ENCODE data around the gene RPTOR.

The RPTOR gene

DNA sequence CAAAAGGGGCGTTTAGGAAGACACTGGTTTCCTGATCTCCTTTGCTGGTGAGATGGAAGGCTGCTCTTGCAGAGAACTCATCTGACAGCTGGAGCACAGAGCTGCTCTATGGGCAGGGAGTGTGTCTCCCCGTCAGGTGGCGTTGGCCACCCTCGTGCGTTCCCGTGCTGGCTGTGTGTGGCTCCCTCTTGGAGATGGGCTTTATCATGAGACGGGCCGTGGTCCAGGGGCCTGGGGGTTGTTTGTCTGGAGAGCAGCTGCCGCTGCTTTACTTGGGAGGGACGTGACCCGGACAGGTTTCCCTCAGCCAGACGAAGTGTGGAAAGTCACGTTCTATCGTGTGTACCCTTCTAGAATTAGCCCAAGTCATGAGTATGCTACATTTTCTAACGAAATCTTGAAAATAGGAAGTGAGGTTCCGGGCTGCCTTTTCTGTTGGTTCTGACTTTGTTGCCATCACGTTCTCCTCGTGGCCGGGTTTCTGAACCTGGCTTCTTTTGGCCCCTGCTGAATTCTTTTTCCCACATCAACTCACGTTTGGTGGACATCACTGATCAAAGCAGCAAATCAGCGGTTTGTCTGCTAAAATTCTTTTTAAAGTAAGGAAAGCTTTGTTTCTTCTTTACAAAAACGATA, 341.4 kb downstream of the RPTOR start:
- Histone ChIP-seq H3K27ac (ENCODE audit: low read depth, low read length) (no peak overlapping the region), H3K4me1 (ENCODE audit: control insufficient read depth, insufficient read depth, low read length) (no peaks in the 10 kb centered on the region), H3K4me3 (ENCODE audit: low read length) (no peak overlapping the region), H3K27me3 (ENCODE audit: control insufficient read depth, insufficient read depth, low read length) (no peaks in the 10 kb centered on the region), H3K9ac (ENCODE audit: low read length) (no peak overlapping the region), H3K36me3 (ENCODE audit: control insufficient read depth, insufficient read depth, low read length) (peaks cover 12% of the 10 kb centered on the region)

DNA sequence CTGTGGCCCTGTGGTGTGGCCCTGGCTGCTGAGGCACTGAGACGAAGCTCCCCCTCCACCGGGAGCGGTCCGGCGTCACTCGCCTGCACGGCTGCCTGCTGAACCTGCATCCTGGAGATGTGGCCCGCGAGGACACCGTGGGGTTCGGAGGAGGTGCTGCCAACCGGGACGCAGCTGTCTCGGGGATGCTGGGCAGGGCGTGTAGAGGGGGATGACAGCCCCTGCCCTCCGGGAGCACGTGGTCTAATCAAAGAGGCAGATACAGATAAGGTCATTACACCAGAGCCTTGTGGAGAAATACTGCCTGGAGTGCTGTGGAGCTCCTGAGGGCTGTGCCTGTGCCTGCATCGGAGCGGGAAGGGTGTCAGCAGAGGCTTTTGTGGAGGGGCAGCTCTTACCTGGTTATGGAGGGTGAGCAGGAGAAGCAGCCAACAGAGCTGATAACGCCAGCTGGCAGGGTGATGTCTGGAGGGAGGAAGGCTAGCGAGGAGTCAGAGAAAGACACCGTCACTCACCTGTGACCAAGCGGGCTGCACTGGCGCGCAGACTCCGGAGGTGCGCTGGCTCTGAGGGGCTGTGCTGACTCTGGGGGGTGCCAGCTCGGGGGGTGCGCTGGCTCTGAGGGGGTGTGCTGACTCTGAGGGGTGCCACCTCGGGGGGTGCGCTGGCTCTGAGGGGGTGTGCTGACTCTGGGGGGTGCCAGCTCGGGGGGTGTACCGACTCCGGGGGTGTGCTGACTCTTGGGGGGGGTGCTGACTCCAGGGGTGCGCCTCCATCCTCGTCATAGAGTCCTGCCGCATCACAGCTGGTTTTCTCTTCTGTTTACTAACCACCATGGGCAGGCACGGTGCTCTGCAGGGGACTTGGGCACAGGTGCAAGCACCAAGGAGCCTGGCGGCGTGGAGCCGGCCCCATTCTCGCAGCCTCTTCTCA, 342.3 kb downstream of the RPTOR start:
- H3K4me3 ChIP-seq (ENCODE audit: low read length) = no peak overlapping the region
- H3K36me3 ChIP-seq (ENCODE audit: control insufficient read depth, insufficient read depth, low read length) = peaks cover 12% of the 10 kb centered on the region
- no peaks in the 10 kb centered on the region for H3K27me3 ChIP-seq (ENCODE audit: control insufficient read depth, insufficient read depth, low read length)
- peaks cover 8% of the 10 kb centered on the region for H3K4me1 ChIP-seq (ENCODE audit: control insufficient read depth, insufficient read depth, low read length)
- H3K27ac ChIP-seq (ENCODE audit: low read depth, low read length) = no peak overlapping the region
- no peak overlapping the region for H3K9ac ChIP-seq (ENCODE audit: low read length)

DNA sequence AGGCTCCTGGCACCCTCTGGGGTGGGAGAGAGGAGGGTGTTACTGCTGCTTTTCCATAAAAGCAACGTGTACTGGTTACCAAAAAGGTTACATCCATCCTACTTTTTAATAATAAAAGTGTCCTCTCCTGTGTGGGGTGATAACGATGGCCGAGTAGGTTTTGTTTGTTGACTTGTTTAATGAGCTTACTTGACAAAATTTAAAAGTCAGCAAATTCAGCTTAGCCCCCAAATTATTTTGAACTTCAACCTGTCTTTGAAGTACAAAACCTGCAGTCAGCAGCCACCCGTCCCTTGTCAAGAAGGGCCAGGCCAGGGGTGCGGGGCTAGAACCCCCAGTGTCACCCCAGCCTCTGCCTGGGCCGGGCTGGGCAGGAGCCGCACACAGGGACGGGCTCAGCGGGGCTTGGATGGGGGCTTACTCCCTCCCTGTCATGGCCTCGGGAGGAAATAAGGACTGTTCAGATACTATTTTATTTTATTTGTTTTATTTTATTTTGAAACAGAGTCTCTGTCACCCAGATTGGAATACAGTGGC, 343.1 kb downstream of the RPTOR start:
- Histone ChIP-seq H3K36me3 (ENCODE audit: control insufficient read depth, insufficient read depth, low read length) (peaks cover 12% of the 10 kb centered on the region), H3K4me1 (ENCODE audit: control insufficient read depth, insufficient read depth, low read length) (peaks cover 14% of the 10 kb centered on the region), H3K27ac (ENCODE audit: low read depth, low read length) (no peak overlapping the region), H3K9ac (ENCODE audit: low read length) (no peak overlapping the region), H3K27me3 (ENCODE audit: control insufficient read depth, insufficient read depth, low read length) (no peaks in the 10 kb centered on the region), H3K4me3 (ENCODE audit: low read length) (no peak overlapping the region)

DNA sequence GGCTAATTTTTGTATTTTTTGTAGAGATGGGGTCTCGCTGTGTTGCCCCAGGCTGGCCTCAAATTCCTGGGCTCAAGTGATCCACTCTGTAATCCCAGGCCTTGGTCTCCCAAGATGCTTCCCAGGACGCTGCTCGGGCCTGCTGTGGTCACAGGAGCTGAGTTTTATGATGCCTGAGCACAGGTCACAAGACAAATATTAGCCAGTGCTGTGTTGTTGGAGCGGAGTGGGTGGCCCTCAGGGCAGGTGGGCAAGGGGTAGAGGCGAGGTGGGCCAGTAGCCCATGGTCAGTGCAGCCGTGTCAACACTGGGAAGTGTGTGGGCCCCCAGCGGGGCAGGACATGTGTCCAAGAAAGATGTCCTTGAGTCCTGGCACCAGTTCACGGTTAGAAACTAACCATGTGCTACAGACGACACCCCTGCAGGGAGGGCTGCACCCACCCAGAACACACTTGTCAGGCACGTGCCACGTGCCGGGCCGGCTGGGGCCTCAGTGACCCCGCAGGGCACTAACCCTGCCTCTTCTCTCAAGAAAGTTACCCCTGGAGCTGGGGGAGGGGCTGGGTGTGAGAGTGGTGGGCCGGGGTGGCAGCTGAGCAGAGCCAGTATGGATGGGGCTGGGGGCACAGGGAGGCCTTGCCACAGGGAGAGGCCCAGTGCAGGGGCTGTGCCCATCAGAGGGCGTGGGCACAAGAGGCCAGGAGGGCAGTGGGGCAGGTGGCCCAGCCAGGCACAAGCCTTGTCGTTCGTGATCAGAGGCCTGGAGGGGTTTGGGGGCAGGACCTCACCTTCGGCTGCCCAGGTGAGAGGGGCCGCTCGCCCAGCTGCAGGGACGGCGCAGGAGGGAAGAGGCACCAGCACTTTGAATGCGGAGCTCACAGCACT, 343.9 kb downstream of the RPTOR start:
- Histone ChIP-seq H3K27ac (ENCODE audit: low read depth, low read length) (no peak overlapping the region), H3K9ac (ENCODE audit: low read length) (no peak overlapping the region), H3K36me3 (ENCODE audit: control insufficient read depth, insufficient read depth, low read length) (peaks cover 9% of the 10 kb centered on the region), H3K4me3 (ENCODE audit: low read length) (no peak overlapping the region), H3K27me3 (ENCODE audit: control insufficient read depth, insufficient read depth, low read length) (no peaks in the 10 kb centered on the region), H3K4me1 (ENCODE audit: control insufficient read depth, insufficient read depth, low read length) (peaks cover 18% of the 10 kb centered on the region)

DNA sequence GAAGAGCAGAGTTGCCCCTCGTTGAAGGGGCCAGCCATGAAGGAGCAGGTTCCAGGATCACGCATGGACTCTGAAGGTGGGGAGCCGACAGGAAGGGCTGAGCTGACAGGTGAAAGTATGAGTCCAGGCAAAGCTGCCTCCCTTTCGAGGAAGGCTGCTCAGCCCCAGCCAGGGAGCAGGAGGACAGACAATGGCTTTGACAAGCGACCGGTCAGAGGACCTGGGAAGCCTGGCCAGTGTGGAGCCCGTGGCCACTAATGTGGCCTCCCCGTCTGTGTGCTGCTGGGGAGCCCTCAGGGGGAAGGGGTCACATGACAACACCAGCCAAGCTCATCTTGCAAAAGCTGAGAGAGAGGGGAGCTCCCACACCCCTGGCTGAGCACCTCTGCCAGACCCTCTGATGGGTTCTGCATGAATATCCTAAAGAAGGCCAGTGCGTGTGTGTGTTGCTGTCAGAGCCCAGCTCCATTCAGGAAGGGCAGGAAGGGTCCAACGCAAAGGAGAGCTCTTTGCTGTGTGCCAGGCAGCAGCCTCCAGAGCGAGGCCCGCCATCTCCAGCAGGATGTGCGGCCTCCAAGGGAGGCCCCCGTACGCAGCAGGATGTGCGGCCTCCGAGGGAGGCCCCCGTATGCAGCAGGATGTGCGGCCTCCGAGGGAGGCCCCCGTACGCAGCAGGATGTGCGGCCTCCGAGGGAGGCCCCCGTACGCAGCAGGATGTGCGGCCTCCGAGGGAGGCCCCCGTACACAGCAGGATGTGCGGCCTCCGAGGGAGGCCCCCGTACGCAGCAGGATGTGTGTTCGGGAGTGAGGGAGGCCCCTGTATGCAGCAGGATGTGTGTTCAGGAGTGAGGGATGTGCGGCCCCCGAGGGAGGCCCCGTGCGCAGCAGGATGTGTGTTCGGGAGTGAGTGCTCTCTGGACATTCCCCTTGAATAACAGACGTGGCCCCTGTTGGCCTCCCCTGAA, 344.9 kb downstream of the RPTOR start:
- Histone ChIP-seq H3K27me3 (ENCODE audit: control insufficient read depth, insufficient read depth, low read length) (no peaks in the 10 kb centered on the region), H3K9ac (ENCODE audit: low read length) (no peak overlapping the region), H3K27ac (ENCODE audit: low read depth, low read length) (no peak overlapping the region), H3K4me3 (ENCODE audit: low read length) (no peak overlapping the region), H3K4me1 (ENCODE audit: control insufficient read depth, insufficient read depth, low read length) (peaks cover 18% of the 10 kb centered on the region), H3K36me3 (ENCODE audit: control insufficient read depth, insufficient read depth, low read length) (peaks cover 6% of the 10 kb centered on the region)

DNA sequence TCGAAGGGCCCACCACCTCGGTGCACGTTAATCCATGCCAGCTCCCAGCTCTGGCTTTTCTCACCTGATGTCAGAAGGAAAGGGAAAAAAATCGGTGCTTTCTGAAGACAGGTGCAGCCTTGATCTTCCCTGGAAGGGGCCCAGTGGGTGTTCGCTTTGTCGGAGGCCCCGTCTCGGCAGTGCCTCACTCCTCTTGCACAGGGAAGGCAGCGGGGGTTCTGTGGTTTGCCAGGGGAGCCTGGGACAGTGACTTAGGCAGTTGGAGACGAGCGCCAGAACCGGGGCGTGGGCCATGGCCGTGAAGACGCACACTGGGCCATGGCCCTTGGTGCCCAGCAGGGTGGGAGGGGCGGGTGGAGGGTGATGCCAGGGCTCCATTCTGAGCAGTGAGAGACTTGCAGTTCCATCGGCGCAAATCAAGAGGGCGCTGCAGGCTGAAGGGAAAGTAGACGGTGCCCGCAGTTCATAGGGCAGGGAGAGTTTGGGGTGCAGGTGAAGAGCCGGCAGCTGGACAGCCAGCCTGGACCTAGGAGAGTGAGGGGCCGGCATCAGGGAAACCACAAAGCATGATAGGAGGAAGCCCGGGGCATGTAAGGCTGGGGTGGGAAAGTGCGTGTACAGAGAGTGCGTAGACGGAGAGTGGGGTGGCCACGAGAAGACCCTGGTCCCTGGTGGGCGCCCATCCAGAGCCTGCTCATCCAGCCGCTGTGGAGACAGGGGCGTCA, 345.7 kb downstream of the RPTOR start:
- Histone ChIP-seq H3K4me1 (ENCODE audit: control insufficient read depth, insufficient read depth, low read length) (peaks cover 18% of the 10 kb centered on the region), H3K9ac (ENCODE audit: low read length) (no peak overlapping the region), H3K27ac (ENCODE audit: low read depth, low read length) (peak overlapping the region; percentile 82), H3K27me3 (ENCODE audit: control insufficient read depth, insufficient read depth, low read length) (no peaks in the 10 kb centered on the region), H3K36me3 (ENCODE audit: control insufficient read depth, insufficient read depth, low read length) (peaks cover 4% of the 10 kb centered on the region), H3K4me3 (ENCODE audit: low read length) (no peak overlapping the region)

DNA sequence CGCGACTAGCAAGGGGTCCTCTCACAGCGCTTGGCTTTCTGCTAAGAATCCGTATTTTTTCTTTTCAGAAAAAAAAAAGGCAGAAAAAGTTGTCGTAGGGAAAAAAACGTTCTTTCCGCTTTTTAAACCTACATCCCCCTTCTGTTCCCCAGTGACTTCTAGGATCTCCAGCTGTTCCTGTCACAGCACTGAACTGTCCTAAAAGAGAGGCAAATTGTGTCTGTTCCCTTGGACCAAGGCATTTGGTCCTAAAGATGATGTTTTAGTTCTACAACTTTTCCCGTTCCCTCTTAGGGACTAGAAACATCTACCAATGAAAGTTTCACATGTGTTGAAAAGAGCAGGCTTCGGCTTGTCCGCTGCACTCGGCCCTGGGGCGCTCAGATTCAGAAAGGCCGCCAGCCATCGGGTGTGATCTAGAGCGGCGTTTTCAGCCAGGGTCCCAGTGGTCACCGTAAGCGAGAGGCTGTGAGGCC, 346.3 kb downstream of the RPTOR start:
- Histone ChIP-seq H3K9ac (ENCODE audit: low read length) (no peak overlapping the region), H3K4me3 (ENCODE audit: low read length) (no peak overlapping the region), H3K36me3 (ENCODE audit: control insufficient read depth, insufficient read depth, low read length) (peaks cover 4% of the 10 kb centered on the region), H3K4me1 (ENCODE audit: control insufficient read depth, insufficient read depth, low read length) (peaks cover 18% of the 10 kb centered on the region), H3K27ac (ENCODE audit: low read depth, low read length) (peak overlapping the region; percentile 82), H3K27me3 (ENCODE audit: control insufficient read depth, insufficient read depth, low read length) (no peaks in the 10 kb centered on the region)

DNA sequence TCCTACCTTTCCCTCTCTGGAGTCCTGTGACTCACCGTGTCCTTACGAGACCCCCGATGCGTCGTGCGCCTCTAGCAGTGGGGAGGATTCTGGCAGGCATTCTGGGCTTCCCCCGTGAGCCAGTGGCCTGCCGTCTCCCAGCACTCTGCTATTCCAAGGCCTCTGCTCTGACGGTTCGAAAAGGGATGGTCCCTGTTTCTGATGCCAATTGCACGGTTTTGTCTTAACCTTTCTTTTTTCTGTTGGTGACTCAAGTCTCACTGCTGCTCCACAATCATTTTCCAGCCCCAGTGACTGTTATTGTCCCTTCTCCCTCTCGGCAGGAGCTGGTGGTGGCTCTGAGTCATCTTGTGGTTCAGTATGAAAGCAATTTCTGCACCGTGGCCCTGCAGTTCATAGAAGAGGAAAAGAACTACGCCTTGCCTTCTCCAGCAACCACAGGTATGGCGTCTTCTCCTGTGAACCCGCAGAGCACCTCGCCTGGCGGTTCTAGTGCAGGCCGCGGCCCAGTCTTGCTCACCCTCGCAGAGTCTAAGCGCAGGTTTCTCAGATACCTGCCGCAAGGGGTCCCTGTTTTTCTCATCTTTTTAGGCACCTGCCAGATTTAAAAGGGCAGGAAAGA, 346.9 kb downstream of the RPTOR start:
- peak overlapping the region; percentile 82 for H3K27ac ChIP-seq (ENCODE audit: low read depth, low read length)
- peaks cover 4% of the 10 kb centered on the region for H3K36me3 ChIP-seq (ENCODE audit: control insufficient read depth, insufficient read depth, low read length)
- H3K27me3 ChIP-seq (ENCODE audit: control insufficient read depth, insufficient read depth, low read length) = no peaks in the 10 kb centered on the region
- no peak overlapping the region for H3K9ac ChIP-seq (ENCODE audit: low read length)
- peaks cover 18% of the 10 kb centered on the region for H3K4me1 ChIP-seq (ENCODE audit: control insufficient read depth, insufficient read depth, low read length)
- H3K4me3 ChIP-seq (ENCODE audit: low read length) = no peak overlapping the region

DNA sequence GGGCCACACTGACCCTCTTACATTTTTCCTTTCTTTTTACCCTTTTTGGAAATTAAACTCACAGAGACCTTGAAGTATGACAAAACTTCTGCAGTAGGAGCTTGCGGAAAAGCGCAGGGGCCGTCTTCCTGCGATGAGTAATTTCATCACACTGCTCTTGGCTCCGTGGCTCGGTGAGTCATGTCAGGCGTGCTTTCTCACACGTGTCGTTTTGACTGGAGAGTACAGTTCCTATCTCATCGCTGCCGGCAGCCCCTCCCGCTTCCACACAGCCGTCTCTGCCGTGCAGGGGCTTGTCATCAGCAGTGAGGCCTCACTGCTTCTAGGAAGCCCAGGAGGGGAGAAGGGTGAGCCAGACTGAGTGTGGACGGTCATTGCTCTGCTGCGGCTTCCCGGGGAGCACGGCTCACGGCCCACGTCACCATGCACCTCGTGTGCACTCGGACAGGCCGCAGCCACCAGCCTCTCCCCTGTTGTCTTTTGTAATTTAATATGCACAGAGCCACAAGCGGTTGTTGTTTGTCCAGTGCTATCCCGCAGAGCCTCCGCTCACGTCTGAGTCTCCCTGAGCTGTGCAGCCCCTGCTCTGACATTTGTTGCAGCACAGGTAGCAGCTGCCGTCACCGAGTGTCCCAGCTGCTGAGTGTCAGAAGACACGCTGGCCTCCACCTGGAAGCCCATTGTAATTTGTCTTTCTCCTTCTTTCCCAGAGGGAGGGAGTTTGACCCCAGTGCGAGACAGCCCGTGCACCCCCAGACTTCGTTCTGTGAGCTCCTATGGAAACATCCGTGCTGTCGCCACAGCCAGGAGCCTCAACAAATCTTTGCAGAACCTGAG, 347.6 kb downstream of the RPTOR start:
- peaks cover 4% of the 10 kb centered on the region for H3K36me3 ChIP-seq (ENCODE audit: control insufficient read depth, insufficient read depth, low read length)
- H3K9ac ChIP-seq (ENCODE audit: low read length) = no peak overlapping the region
- H3K4me3 ChIP-seq (ENCODE audit: low read length) = no peak overlapping the region
- peak overlapping the region; percentile 82 for H3K27ac ChIP-seq (ENCODE audit: low read depth, low read length)
- H3K4me1 ChIP-seq (ENCODE audit: control insufficient read depth, insufficient read depth, low read length) = peaks cover 18% of the 10 kb centered on the region
- H3K27me3 ChIP-seq (ENCODE audit: control insufficient read depth, insufficient read depth, low read length) = no peaks in the 10 kb centered on the region

Data from rectal smooth muscle tissue (tissue), 1 donor.